Measurements from ENCODE around the gene FRA10AC1.

The FRA10AC1 gene, protein sequence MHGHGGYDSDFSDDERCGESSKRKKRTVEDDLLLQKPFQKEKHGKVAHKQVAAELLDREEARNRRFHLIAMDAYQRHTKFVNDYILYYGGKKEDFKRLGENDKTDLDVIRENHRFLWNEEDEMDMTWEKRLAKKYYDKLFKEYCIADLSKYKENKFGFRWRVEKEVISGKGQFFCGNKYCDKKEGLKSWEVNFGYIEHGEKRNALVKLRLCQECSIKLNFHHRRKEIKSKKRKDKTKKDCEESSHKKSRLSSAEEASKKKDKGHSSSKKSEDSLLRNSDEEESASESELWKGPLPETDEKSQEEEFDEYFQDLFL

DNA sequence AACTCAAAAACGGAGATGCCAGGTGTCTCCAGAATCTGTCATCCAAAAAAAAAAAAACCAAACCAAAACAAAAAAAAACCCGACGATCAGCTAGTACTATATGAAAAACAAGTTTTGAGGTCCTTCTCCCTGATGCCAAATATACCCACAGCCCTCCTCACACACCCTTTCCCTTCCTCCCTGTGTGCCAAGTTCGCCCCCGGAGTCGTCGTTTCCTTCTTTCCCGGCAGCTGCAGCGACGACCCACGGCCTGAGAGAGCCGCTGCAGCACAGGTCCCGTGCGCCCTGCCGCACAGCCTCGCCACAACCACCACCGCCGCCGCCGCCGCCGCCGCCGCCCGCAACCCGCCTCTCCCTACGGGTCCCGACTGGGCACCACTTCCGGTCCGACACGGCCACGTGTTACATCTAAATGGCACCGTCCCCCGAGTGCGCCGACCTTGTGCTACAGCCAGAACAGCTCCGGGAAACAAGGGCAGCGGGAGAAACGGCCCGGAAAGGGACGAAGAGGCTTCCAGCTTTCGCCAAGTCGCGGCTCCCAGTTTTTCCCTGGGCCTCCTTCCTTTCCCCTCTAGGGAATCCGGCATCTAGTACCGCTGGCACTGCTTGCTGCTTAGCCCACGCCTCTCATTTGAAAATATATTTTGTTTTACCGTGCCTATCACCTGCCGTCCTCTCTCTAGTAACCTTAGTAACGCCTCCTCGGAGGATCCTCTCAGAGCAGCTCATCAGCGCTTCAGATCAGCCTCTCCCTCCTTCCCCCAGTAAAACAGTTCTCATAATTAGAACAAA lies at the start of gene FRA10AC1:
Gene FRA10AC1 (minus strand): TSS at position 383 of the 792 bp plus-strand sequence. CDS start 2,486 bp downstream, outside the sequence.
- DNase-seq, result peak; percentile 89

GRCh38 chr10:93751832-93752231 lies 49.4 kb upstream of the FRA10AC1 start:
- DNase-seq, result no peak

DNA sequence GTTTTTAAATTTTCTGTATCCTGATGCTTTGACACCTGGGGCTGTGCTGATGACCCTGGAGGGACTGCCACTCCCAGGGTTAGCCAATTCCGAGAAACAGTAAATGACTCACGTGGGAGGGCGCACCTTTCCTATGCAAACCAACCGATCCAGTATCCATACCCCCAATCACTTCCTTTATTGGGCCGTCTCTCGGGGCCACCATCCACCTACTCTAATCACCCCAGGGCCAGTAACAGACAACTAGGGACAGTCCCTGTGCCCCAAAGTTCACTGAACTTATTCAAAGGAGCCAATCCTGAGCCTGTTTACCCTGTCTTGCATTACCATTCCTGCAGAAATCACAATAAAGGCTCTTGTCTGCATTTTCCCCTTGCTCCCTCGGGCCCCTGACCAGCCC lies 48.7 kb upstream of the FRA10AC1 start:
- DNase-seq, result no peak

GRCh38 chr10:93749218-93749799 lies 46.9 kb upstream of the FRA10AC1 start:
- DNase-seq, result no peak

- peak; percentile 91 for DNase-seq
Observed at GRCh38 chr10:93746844-93747284, 44.5 kb upstream of the FRA10AC1 start.

DNA sequence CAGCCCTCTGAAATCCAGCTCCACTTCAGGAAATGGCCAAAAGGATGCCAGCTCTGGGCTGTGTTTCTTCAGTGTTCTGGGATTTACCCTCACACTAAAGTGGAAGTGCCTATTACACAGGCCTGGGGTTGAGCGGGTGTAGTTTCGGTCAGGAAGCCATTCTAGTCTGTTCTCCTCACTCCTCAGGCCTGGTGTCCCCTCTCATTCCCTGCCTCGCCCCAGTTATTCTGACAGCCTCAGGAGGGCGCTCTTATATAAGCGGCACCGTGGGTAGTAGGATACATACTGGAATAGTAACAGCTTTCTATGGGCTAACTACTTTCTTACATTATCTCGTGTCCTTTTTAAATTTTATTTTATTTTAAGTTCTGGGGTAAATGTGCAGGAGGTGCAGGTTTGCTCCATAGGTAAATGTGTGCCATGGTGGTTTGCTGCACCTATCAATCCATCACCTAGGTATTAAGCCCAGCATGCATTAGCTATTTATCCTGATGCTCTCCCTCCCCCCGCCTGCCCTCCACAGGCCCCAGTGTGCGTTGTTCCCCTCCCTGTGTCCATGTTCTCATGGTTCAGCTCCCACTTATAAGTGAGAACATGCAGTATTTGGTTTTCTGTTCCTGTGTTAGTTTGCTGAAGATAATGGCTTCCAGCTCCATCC lies 43.1 kb upstream of the FRA10AC1 start:
- DNase-seq, result no peak

DNA sequence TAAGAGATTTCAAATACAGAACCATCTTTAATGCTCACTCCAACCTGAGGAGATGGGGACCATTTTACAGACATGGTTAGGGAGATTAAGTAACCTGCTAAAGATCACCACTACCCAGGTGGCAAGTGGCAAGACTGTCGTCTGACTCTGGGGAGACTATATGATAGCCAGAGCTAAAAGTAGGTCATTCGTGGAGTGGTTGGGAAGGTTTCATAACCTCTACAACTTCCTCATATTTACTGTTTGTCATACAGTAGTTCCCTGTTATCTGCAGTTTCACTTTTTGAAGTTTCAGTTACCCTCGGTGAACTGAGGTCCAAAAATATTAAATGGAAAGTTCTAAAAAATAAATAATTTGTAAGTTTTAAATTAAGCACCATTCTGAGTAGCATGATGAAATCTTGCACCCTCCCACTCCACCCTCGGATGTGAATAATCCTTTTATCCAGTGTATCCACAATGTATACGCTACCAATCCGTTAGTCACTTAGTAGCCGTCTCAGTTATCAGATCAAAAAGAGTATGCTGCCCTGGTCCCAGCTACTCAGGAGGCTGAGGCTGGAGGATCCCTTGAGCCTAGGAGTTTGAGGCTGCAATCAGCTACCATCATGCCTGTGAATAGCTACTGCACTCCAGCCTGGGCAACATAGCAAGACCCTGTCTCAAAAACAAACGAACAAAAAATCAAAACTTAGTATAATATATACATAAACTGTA lies 40.4 kb upstream of the FRA10AC1 start:
- DNase-seq, result no peak

DNA sequence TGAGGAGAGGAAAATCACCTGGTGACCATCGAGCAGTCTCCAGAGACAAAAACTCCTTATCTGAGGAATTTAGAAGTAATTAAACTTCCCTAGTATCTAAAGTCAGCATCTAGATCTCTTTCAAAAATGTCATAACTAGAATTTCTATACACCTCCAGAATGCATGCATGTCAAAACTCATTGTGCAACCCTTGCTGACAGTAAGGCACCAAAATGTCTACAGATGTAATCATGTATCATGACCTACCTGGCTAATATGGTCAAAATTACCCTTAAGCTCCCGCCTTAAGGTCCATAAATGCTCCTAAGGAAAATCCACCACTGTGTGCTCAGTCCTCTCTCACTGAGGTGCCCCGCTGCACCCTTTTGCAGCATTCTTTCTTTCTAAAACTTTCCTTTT lies 39.0 kb upstream of the FRA10AC1 start:
- no peak for DNase-seq

GRCh38 chr10:93726024-93726423 lies 23.6 kb upstream of the FRA10AC1 start:
- DNase-seq, result no peak

GRCh38 chr10:93723153-93723552 lies 20.8 kb upstream of the FRA10AC1 start:
- no peak for DNase-seq

DNA sequence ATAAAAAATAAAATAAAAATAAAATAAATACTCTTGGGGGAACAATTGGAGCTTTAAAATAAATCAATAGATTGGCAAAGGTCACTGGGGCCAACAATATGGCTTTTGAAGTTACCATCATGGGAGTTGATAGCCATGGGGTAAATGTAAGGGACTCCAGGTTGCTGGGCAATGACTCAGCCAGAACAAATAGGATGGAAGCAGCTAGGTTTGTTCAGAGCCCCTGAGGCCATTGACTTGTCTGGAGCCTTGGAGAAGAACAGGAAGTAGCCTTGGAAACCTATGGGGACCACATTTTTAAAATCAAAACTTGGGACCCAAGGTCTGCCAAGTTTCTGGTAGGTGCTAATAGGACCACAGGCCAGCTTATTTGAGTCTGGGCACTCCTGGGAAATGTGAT lies 20.2 kb upstream of the FRA10AC1 start:
- no peak for DNase-seq

DNA sequence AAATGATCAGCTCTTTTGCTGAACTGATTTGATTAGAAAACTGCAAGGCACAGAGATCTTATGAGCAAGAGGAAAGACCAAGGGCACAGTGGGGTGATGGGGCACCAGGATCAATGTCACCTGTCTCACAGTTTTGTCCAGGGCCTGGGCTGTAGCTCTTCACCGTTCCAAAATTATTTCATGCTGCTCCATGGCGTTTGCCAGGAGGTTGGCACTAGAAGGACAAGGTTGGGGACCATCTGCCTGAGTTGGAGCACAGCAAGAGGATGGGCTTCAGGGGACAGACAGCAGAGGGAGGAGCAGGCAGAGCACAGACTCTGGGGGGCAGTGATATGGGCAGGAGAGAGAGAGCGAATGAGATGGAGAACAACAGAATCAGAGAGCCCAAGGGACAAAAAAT lies 17.5 kb upstream of the FRA10AC1 start:
- DNase-seq, result no peak

DNA sequence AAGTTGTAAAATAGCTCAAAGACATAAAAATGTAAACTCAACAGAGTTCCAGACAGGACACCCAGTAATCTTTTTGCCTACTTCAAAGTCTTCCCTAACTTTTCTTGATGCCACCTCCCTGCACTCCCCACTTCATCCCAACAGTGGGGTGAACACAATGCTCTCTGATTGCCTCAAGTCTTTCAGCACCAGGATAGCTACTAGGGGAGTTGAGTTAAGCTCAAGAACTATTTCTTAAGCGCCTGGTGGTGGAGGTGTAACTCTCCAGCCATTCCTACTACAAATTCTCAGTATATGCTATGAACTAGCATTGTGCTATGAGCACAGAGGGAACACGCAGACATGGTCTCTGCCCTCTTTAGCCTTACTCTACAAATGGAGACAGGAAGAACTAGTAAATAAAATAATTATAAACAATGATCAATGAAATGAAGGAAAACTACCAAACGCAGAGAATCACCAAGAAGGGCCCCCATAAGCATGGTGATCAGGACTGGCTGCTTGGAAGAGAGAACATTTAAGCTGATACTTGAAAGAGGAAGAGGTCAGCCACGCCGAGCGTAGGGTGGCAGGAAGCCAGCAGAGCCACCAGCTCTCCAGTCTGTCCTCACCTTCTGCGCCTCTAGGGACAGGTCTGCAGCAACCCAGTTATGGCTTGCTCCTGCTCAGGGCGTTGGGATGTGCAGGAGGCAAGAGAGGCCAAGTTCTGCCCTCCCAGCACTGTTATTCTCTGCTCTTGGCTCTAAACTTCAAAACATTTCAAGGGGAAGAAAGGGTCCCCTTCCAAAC lies 16.7 kb upstream of the FRA10AC1 start:
- DNase-seq, result no peak

DNA sequence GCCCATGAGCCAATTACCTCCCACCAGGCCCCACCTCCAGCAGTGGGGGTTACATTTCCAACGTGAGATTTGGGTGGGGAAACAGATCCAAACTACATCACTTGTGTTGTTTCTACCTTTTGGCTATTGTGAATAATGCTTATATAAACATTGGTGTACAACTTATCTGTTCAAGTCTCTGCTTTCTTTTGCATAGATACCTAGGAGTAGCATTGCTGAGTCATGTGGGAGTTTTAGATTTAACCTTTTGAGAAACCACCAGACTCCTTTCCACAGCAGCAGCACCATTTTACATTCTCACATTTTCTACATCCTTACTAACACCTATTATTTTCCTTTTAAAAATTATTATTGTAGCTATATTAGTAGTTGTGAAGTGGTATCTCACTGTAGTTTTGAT lies 14.4 kb upstream of the FRA10AC1 start:
- DNase-seq, result no peak

DNA sequence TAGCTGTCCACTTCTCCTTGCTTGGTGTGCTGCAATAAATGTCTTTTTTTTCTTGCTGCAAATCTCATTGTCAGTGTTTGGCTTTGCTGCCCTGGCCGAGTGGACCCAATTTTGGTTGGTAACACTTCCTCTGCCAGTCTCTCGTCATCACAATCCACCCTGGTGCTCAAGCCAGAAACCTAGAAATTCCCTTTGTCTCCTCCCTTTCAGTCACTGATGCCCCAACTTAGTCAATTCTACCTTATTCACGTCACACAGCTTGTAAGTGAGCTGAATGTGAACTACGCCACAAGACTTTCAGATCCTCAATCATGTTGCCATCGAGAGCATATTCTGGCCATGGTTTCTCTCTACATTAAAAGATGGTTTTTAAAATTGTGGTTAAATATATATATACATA lies 13.0 kb upstream of the FRA10AC1 start:
- no peak for DNase-seq

DNA sequence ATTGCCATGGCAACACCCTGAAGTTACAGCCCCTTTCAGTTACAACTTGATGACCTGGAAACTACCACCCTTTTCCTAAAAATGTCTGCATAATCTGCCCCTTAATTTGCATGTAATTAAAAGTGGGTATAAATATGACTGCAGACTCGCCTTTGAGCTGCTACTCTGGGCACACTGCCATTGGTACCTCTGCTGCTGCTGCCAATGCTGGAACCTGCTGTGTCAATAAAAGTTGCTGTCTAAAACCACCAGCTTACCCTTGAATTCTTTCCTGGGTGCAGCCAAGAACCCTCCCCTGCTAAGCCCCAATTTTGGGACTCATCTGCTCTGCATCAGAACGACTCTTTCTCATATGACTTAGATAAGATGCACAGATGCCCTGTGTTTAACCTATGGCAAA lies 10.2 kb upstream of the FRA10AC1 start:
- DNase-seq, result no peak

DNA sequence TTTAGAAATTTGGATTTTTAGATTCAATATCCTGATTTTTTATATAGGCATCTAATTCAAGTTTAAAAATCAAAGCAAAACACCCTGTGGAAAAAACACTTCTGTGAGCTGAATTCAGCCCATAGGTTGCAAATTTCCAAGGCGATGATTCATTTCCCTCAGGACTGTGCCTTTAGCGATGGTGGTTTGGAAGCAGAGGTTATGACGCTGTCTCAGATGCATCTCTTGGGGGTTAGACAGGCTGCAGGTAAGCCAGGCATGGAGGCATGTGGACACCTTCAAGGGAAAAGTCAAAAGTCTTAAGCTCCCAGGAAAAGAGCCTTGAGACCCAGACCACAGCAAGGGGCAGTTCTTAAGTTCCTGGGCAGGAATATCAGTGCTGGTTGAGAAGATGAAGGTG lies 9.5 kb upstream of the FRA10AC1 start:
- peak; percentile 51 for DNase-seq

DNA sequence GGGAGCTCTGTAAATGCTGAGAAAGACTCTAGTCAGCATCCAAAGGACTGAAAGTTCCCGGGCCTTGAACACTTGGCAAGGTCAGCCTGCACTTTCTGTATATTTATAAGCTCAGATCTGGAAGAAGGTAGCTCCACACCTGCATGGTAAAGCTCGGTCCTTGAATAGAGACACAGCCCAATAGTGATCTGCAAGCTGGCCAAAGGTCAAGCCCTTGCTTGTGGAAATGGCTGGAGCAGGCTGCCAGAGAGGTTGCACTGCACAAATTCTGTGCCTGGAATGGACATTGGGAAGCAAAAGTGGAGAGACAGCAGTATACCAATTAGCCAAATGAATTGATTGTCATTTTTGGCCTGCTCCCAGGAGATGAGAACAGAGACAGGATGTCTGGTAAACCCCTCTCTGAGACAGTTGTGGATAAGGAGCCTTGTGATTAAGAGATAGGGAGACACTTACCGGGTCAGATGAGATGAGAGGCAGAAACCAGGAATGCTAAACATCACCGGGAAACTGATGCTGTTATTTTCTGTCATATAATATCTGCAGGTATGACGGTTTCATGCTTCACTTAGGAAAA lies 8.0 kb upstream of the FRA10AC1 start:
- DNase-seq, result no peak

DNA sequence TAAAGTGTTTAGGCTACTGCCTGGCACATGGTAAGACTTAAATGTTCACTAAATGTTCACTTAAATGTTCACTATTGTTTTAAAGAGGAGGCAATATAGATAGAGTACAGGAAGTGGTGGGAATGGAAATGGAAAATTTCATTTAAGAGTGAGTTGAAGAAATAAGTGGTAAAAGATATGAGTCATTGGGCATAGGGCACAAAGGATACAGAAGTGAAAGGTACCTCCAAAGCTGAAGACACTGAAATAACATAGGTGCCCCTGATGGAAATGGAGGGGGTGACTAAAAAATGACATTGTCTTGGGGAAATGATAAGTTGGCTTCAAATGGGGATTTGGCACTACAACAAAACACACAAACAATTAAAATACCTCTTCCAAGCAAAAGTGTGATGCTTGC lies 5.2 kb upstream of the FRA10AC1 start:
- no peak for DNase-seq

- no peak for DNase-seq
Observed at GRCh38 chr10:93704451-93704850, 2.1 kb upstream of the FRA10AC1 start.

DNA sequence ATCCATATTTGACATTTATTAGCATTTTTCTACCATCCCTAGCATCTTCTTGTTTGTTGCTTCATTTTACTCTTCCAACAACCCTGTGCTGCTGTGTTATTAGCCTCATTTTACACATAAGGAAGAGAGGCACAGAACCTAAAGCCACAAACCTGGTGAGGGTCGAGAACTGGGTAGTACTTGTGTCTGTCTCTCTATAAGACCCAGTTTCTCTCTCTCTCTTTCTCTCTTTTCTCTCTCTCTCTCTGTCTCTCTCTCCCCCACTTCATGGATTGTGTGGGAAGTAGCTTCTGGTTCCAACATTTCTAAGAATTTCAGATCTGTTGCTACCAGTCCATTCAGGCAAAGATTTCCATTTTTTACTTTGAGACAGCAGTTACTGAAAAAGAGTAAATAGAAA lies 1.4 kb upstream of the FRA10AC1 start:
- no peak for DNase-seq

DNA sequence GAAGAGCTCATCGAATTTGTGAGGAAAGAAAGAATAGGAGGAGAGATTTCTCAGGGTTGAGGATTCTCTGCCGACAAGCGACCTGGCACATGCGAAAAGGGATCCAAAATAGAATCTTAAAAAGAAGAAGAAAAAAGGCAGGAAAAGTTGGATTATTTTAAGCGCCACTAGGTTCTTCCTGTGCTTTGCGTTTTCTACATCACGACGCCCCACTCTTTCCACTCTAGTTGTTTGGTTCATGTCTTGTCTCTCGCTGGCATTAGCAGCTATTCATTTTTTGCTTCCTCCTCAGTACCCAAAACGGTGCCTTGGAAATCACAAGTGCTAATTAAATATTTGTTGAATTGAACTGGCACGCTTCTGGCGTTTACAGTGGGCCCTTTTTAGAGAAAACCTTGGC lies 674 bp upstream of the FRA10AC1 start:
- DNase-seq, result peak; percentile 2
